Endothelial cell of umbilical vein (primary cell): ENCODE measurements around the gene PTPN9.

Source experiments
- EZH2 ChIP-seq: IDR thresholded peaks from 2 replicates; pipeline ENCODE4 v1.6.1; 2012; ENCODE audit warnings: borderline replicate concordance, low read depth, mild to moderate bottlenecking, moderate library complexity, low read length, inconsistent platforms; ENCODE audit not compliant: severe bottlenecking
- FOS ChIP-seq: IDR thresholded peaks from 2 replicates; pipeline ENCODE4 v1.6.1; 2011; ENCODE audit warnings: mild to moderate bottlenecking, low read length, moderate library complexity, borderline replicate concordance; ENCODE audit not compliant: insufficient read depth
- GATA2 ChIP-seq: IDR thresholded peaks from 2 replicates; pipeline ENCODE4 v1.7.0; 2011; ENCODE audit warnings: low read depth, mild to moderate bottlenecking, moderate library complexity, mixed read lengths, low read length; ENCODE audit not compliant: insufficient read length, insufficient read depth
- JUN ChIP-seq: IDR thresholded peaks from 2 replicates; pipeline ENCODE4 v1.6.1; 2011; ENCODE audit warnings: borderline replicate concordance, low read depth; ENCODE audit not compliant: insufficient read length, insufficient read depth
- MAX ChIP-seq: IDR thresholded peaks from 2 replicates; pipeline ENCODE4 v1.6.1; 2011; ENCODE audit not compliant: insufficient read depth, insufficient read length
- POLR2A ChIP-seq: IDR thresholded peaks from 2 replicates; pipeline ENCODE4 v1.6.1; 2012; ENCODE audit warnings: low read depth, mild to moderate bottlenecking, control low read depth, low read length
- POLR2AphosphoS5 ChIP-seq: IDR thresholded peaks from 2 replicates; pipeline ENCODE4 v1.6.1; 2012; ENCODE audit warnings: low read depth, mild to moderate bottlenecking, control low read depth, low read length, moderate library complexity; ENCODE audit not compliant: insufficient read depth
- TF ChIP-seq, protein P1 (sequence below), 2 donors: IDR thresholded peaks; 1 replicate in 1 of 2; 2 replicates in 1 of 2; pipeline ENCODE4 v1.5.1; 2011; ENCODE audit warnings: low read length in 2 of 2, mild to moderate bottlenecking in 2 of 2, moderate library complexity in 2 of 2, control low read depth in 1 of 2, inconsistent platforms in 1 of 2, low read depth in 1 of 2; ENCODE audit not compliant: insufficient read depth in 1 of 2; ENCODE audit errors: extremely low read depth in 1 of 2

- TF ChIP-seq, protein P1, sequence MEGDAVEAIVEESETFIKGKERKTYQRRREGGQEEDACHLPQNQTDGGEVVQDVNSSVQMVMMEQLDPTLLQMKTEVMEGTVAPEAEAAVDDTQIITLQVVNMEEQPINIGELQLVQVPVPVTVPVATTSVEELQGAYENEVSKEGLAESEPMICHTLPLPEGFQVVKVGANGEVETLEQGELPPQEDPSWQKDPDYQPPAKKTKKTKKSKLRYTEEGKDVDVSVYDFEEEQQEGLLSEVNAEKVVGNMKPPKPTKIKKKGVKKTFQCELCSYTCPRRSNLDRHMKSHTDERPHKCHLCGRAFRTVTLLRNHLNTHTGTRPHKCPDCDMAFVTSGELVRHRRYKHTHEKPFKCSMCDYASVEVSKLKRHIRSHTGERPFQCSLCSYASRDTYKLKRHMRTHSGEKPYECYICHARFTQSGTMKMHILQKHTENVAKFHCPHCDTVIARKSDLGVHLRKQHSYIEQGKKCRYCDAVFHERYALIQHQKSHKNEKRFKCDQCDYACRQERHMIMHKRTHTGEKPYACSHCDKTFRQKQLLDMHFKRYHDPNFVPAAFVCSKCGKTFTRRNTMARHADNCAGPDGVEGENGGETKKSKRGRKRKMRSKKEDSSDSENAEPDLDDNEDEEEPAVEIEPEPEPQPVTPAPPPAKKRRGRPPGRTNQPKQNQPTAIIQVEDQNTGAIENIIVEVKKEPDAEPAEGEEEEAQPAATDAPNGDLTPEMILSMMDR (IDR thresholded peaks at IDR 0.05; ENCODE audit: extremely low read depth in 1 of 2, insufficient read depth in 1 of 2, low read depth in 1 of 2, low read length in 2 of 2): no peak
- TF ChIP-seq POLR2A (no peak), POLR2AphosphoS5 (no peak), FOS (no peak), EZH2 (no peak), JUN (no peak), GATA2 (no peak), MAX (no peak)
Measured at GRCh38 chr15:75591655-75592364, 12.7 kb upstream of the PTPN9 start.
